Bronchial epithelial cell (primary cell): ENCODE data around the gene PSMD1. TPM values are rescaled to one million over a fixed set of nuclear protein-coding genes. Genes with fewer than 3 reads are reported as not detected.
"Not testable (repeated sequence)": the region's sequence is repeated elsewhere in the genome, so short reads cannot be mapped to it uniquely, and the experiment has no call there.

Experiments
- DNase-seq: peaks from one replicate; pipeline ENCODE4 v3.0.0-alpha.2; 2010; ENCODE audit warnings: low read depth
- FAIRE-seq: peaks from 2 replicates; lab custom pipeline; 2011; peaks lifted over from hg19 to GRCh38; lab: Jason Lieb, UNC
- H3K27me3 ChIP-seq: 2 replicates; pipeline ENCODE4 v1.5.1; 2011; ENCODE audit warnings: low read length; ENCODE audit not compliant: control insufficient read depth, insufficient read depth
- H3K36me3 ChIP-seq: 2 replicates; pipeline ENCODE4 v1.5.1; 2011; ENCODE audit warnings: low read length; ENCODE audit not compliant: control insufficient read depth, insufficient read depth
- H3K4me3 ChIP-seq: 2 replicates; pipeline ENCODE4 v1.5.1; 2011; ENCODE audit warnings: mild to moderate bottlenecking, low read depth, low read length, control low read depth
- total RNA-seq: library from RNA; depleted of rRNA; stranded (reverse); fragments of >200 nt; gene quantifications from 2 replicates; pipeline ENCODE4 v1.2.1, GENCODE V29; 2014
- TF ChIP-seq, protein P1 (sequence below): IDR thresholded peaks from 2 replicates; pipeline ENCODE4 v1.5.1; 2011; ENCODE audit warnings: mild to moderate bottlenecking, moderate library complexity, low read length, control low read depth, inconsistent platforms; ENCODE audit not compliant: insufficient read depth, severe bottlenecking

PSMD1 gene
- total RNA-seq, 1 donor from 2014 or later = 69.5 TPM

GRCh38 chr2:231196592-231196991 is 139.9 kb downstream of the PSMD1 start:
- FAIRE-seq = no peak
- H3K4me3 ChIP-seq = no peak overlapping the region
- no peaks in the 10 kb centered on the region for H3K36me3 ChIP-seq
- TF ChIP-seq, protein P1, sequence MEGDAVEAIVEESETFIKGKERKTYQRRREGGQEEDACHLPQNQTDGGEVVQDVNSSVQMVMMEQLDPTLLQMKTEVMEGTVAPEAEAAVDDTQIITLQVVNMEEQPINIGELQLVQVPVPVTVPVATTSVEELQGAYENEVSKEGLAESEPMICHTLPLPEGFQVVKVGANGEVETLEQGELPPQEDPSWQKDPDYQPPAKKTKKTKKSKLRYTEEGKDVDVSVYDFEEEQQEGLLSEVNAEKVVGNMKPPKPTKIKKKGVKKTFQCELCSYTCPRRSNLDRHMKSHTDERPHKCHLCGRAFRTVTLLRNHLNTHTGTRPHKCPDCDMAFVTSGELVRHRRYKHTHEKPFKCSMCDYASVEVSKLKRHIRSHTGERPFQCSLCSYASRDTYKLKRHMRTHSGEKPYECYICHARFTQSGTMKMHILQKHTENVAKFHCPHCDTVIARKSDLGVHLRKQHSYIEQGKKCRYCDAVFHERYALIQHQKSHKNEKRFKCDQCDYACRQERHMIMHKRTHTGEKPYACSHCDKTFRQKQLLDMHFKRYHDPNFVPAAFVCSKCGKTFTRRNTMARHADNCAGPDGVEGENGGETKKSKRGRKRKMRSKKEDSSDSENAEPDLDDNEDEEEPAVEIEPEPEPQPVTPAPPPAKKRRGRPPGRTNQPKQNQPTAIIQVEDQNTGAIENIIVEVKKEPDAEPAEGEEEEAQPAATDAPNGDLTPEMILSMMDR = no peak
- H3K27me3 ChIP-seq = no peaks in the 10 kb centered on the region
- DNase-seq = no peak

DNA sequence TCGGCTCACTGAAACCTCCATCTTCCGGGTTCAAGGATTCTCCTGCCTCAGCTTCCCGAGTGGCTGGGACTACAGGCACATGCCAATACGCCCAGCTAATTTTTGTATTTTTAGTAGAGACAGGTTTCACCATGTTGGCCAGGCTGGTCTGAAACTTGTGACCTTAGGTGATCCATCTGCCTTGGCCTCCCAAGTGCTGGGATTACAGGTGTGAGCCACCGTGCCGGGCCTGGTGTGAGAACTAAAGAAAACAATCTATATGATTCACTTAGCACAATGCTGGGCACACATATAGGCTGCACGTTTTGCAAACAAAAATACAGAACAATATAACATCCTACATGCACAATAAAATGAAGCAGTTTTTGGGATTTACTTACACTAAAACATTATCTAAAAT is 140.5 kb downstream of the PSMD1 start:
- not testable (repeated sequence) for DNase-seq, FAIRE-seq, H3K36me3 ChIP-seq, H3K27me3 ChIP-seq, H3K4me3 ChIP-seq

- Histone ChIP-seq H3K4me3 (peak overlapping the region; percentile 88), H3K36me3 (no peaks in the 10 kb centered on the region), H3K27me3 (no peaks in the 10 kb centered on the region)
- no peak for FAIRE-seq
- no peak for DNase-seq
- TF ChIP-seq, protein P1 = no peak
These were observed 141.1 kb downstream of the PSMD1 start for GRCh38 chr2:231197706-231198290.

DNA sequence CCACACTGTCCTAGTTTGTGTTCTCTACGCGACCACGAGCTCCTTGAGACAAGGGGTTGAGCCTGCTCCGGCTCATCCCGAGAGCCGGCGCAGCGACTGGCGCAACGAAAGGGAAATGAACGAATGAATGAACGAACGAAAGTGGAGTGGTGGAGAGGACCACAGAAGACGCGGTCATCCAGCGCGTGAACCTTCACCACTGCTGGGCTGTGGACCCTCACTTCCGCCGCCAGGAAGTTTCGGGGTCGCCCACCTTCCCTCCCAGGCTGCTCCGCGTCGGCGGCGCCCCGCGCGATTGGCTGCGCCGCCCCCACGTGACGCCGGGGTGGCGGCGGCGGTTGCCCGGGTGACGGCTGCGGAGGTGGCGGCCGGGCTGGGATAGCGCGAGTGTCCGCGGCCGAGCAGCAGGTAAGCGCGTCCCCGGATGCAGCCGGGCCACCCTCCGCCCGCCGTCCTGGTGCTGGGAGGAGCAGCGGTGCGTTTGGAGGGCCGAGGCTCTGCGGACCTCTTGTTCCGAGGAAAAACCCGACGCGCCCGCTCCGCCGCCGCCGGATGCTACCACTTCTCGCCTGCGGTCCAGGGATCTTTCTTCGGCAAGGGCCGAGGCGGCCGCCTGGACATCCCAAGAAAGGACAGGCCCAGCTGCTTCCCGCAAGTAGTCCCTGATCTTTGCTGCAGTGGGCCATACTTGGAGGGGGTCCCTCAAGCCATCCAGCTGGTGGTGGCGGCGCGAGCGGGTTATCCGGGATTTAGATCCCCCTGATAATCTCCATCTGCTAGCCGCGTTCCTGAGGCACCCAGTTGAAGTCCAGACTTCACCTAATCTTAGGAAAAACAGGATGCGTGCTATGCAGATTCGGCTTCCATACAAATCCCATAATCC is 141.9 kb downstream of the PSMD1 start, which contains the start of gene ARMC9:
ARMC9 (plus strand) TSS at position 341 of the 883 bp plus-strand sequence. CDS start 7,608 bp downstream, outside the sequence.
- DNase-seq (peak; percentile 53), FAIRE-seq (no peak)
- Histone ChIP-seq H3K36me3 (no peaks in the 10 kb centered on the region), H3K4me3 (peak within 1 kb of the TSS; percentile 88), H3K27me3 (no peaks in the 10 kb centered on the region)
- TF ChIP-seq, protein P1 = no peak

- TF ChIP-seq, protein P1 = no peak
- Histone ChIP-seq H3K27me3 (no peaks in the 10 kb centered on the region), H3K4me3 (peak overlapping the region; percentile 88), H3K36me3 (no peaks in the 10 kb centered on the region)
- FAIRE-seq = no peak
- DNase-seq = peak; percentile 59
These were observed 142.6 kb downstream of the PSMD1 start for GRCh38 chr2:231199219-231199618.

GRCh38 chr2:231200805-231201474 is 144.3 kb downstream of the PSMD1 start:
- no peak overlapping the region for H3K4me3 ChIP-seq
- no peaks in the 10 kb centered on the region for H3K36me3 ChIP-seq
- peak; percentile 57 for DNase-seq
- FAIRE-seq = no peak
- TF ChIP-seq, protein P1 = no peak
- no peaks in the 10 kb centered on the region for H3K27me3 ChIP-seq
